GM23338 (cell line): ENCODE measurements around the gene MYCBP2.

Source experiments
- CREB1 ChIP-seq: fragments of 250-450 bp; sonication (Bioruptor Pico); IDR thresholded peaks from 2 replicates; pipeline ENCODE4 v1.5.0; 2020; ENCODE audit warnings: low read depth, mild to moderate bottlenecking, moderate library complexity
- CTCF ChIP-seq, 2 experiments: fragments of 200-600 bp in 1 of 2; sonication (generic) in 1 of 2; conservative IDR thresholded peaks; 2 replicates each; pipeline versions ENCODE4 v1.5.1 to v1.6.1; 2016 to 2017; ENCODE audit warnings: antibody characterized with exemption in 2 of 2, low read depth in 2 of 2, mild to moderate bottlenecking in 2 of 2, moderate library complexity in 1 of 2
- JUNB ChIP-seq: IDR thresholded peaks from one replicate; pipeline ENCODE4 v1.6.1; 2016; ENCODE audit warnings: antibody characterized with exemption; ENCODE audit not compliant: unreplicated experiment

GRCh38 chr13:77309254-77309653 is 17.6 kb downstream of the MYCBP2 start:
- TF ChIP-seq CTCF (conservative IDR thresholded peaks at IDR 0.05; ENCODE audit: low read depth in 2 of 2): no peak
- TF ChIP-seq CREB1: no peak
- TF ChIP-seq JUNB: no peak
